Panc1 (cell line): ENCODE results near the gene HOXA13.

Experiments
- CTCF ChIP-seq: fragments of 450-650 bp; IDR thresholded peaks from 2 replicates; pipeline ENCODE4 v1.5.1; 2017; ENCODE audit warnings: mild to moderate bottlenecking
- POLR2AphosphoS5 ChIP-seq: IDR thresholded peaks from 2 replicates; pipeline ENCODE4 v1.6.1; 2012; ENCODE audit warnings: mild to moderate bottlenecking, low read depth, low read length, moderate library complexity
- REST ChIP-seq, 2 experiments: IDR thresholded peaks; 2 replicates each; pipeline ENCODE4 v1.6.1; 2011 to 2012; ENCODE audit warnings: low read depth in 2 of 2, control low read depth in 1 of 2, low read length in 1 of 2, mild to moderate bottlenecking in 1 of 2, moderate library complexity in 1 of 2; ENCODE audit not compliant: insufficient read depth in 1 of 2
- SIN3A ChIP-seq: IDR thresholded peaks from 2 replicates; pipeline ENCODE4 v1.6.1; 2012; ENCODE audit warnings: low read depth, mild to moderate bottlenecking, low read length, moderate library complexity, borderline replicate concordance; ENCODE audit not compliant: insufficient read depth
- TCF7L2 ChIP-seq: IDR thresholded peaks from 2 replicates; pipeline ENCODE4 v1.6.1; 2011; ENCODE audit warnings: mild to moderate bottlenecking, low read depth, low read length, inconsistent platforms

DNA sequence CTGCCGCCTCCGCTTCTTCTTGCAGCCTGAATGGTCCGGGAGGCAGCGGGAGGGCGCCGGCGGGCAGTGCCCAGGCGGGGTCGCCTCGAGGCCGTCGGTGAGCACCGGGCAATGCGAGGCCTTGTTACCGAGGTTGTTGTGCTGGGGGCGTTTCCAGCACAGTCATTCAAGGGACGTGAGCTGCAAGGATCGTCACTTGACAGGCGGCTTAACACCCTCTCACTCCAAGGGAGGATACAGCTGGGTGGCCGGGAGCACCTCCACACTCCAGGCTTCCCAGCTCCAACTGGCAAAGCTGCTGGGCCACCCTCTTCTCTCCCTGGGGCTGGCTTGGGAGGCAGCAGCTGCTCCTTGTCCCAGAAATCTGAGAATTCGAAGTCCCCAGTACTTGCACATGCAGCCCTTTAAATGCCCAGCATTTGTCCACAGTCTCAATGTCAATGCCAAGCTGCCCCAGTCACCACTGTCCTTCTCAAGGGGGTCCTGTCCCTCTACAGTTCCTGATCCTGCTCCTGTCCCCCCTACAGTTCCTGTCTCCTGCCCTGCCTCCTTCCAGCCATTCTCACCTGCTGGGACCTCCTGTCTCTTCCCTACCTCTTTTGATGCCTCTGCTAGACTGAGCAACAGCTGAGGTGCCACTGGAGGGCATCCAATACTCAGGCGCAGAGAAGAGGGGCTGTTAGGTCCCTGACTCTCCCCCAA, 10.4 kb downstream of the HOXA13 start:
- TF ChIP-seq CTCF (no peak), REST (IDR thresholded peaks at IDR 0.05; ENCODE audit: insufficient read depth in 1 of 2, low read depth in 2 of 2, low read length in 1 of 2) (no peak), TCF7L2 (no peak), POLR2AphosphoS5 (no peak), SIN3A (no peak)
